ENCODE data around the gene WDFY3. TPM values are rescaled to one million over a fixed set of nuclear protein-coding genes. Genes with fewer than 3 reads are reported as not detected.

Gene WDFY3
- total RNA-seq: under 1 TPM; 0.21 to 0.59 TPM

- H3K27me3 Mint-ChIP-seq: peaks cover 14 to 23% of the 10 kb centered on the region in 2 donors
- no peak within 1 kb of the TSS for H3K27ac Mint-ChIP-seq
- peak within 1 kb of the TSS; percentile 68 for H3K4me3 Mint-ChIP-seq
- peaks cover 7% of the 10 kb centered on the region for H3K36me3 Mint-ChIP-seq
- no peaks in the 10 kb centered on the region for H3K9me3 Mint-ChIP-seq
- H3K4me1 Mint-ChIP-seq (ENCODE audit: low read depth in 2 of 2): peaks cover 4 to 7% of the 10 kb centered on the region in 2 donors
- no peak for DNase-seq (ENCODE audit: low spot score)
- no peak for ATAC-seq
Observed at GRCh38 chr4:84966382-84967242, at the start of gene WDFY3. Gene WDFY3, minus strand, starts transcription at chr4:84966690. Its CDS starts 106,099 bp downstream, at chr4:84860591.

GRCh38 chr4:85005865-85006377 lies 39.4 kb upstream of the WDFY3 start:
- no peaks in the 10 kb centered on the region for H3K27me3 Mint-ChIP-seq
- no peak for DNase-seq (ENCODE audit: low spot score)
- H3K9me3 Mint-ChIP-seq: peaks cover 1% of the 10 kb centered on the region
- H3K4me3 Mint-ChIP-seq: no peak overlapping the region
- no peak overlapping the region for H3K27ac Mint-ChIP-seq
- ATAC-seq: no peak
- H3K4me1 Mint-ChIP-seq (ENCODE audit: low read depth in 2 of 2): no peaks in the 10 kb centered on the region
- H3K36me3 Mint-ChIP-seq: no peaks in the 10 kb centered on the region

- no peaks in the 10 kb centered on the region for H3K27me3 Mint-ChIP-seq
- H3K36me3 Mint-ChIP-seq: peaks cover 5% of the 10 kb centered on the region
- ATAC-seq: no peak
- H3K27ac Mint-ChIP-seq: no peak overlapping the region
- H3K9me3 Mint-ChIP-seq: peaks cover 12% of the 10 kb centered on the region
- DNase-seq (ENCODE audit: low spot score): no peak
- H3K4me1 Mint-ChIP-seq (ENCODE audit: low read depth in 2 of 2): no peaks in the 10 kb centered on the region
- no peak overlapping the region for H3K4me3 Mint-ChIP-seq
Observed at GRCh38 chr4:85000343-85000742, 33.9 kb upstream of the WDFY3 start.

GRCh38 chr4:84995386-84995785 lies 28.9 kb upstream of the WDFY3 start:
- Mint-ChIP-seq H3K36me3 (peaks cover 5% of the 10 kb centered on the region), H3K4me1 (ENCODE audit: low read depth in 2 of 2) (no peaks in the 10 kb centered on the region), H3K27ac (no peak overlapping the region), H3K9me3 (peaks cover 15% of the 10 kb centered on the region), H3K4me3 (no peak overlapping the region), H3K27me3 (no peaks in the 10 kb centered on the region)
- DNase-seq (ENCODE audit: low spot score): no peak
- no peak for ATAC-seq

- ATAC-seq (no peak), DNase-seq (ENCODE audit: low spot score) (no peak)
- Mint-ChIP-seq H3K27me3 (no peaks in the 10 kb centered on the region), H3K27ac (no peak overlapping the region), H3K36me3 (peaks cover 5% of the 10 kb centered on the region), H3K4me3 (no peak overlapping the region), H3K4me1 (ENCODE audit: low read depth in 2 of 2) (no peaks in the 10 kb centered on the region), H3K9me3 (peaks cover 19% of the 10 kb centered on the region)
Observed at GRCh38 chr4:84994280-84994679, 27.8 kb upstream of the WDFY3 start.

- DNase-seq (ENCODE audit: low spot score): no peak
- no peak overlapping the region for H3K4me3 Mint-ChIP-seq
- peaks cover 18% of the 10 kb centered on the region for H3K9me3 Mint-ChIP-seq
- H3K4me1 Mint-ChIP-seq (ENCODE audit: low read depth in 2 of 2): no peaks in the 10 kb centered on the region
- H3K27ac Mint-ChIP-seq: no peak overlapping the region
- no peak for ATAC-seq
- no peaks in the 10 kb centered on the region for H3K27me3 Mint-ChIP-seq
- H3K36me3 Mint-ChIP-seq: no peaks in the 10 kb centered on the region
Observed at GRCh38 chr4:84985952-84986351, 19.5 kb upstream of the WDFY3 start.

GRCh38 chr4:84977396-84977795 lies 10.9 kb upstream of the WDFY3 start:
- Mint-ChIP-seq H3K27me3 (no peaks in the 10 kb centered on the region), H3K4me3 (no peak overlapping the region), H3K9me3 (peaks cover 6% of the 10 kb centered on the region), H3K36me3 (peaks cover 6% of the 10 kb centered on the region), H3K27ac (no peak overlapping the region), H3K4me1 (ENCODE audit: low read depth in 2 of 2) (no peaks in the 10 kb centered on the region)
- DNase-seq (ENCODE audit: low spot score): no peak
- no peak for ATAC-seq

GRCh38 chr4:84973856-84974255 lies 7.4 kb upstream of the WDFY3 start:
- DNase-seq (ENCODE audit: low spot score) (no peak), ATAC-seq (no peak)
- Mint-ChIP-seq H3K27ac (no peak overlapping the region), H3K4me1 (ENCODE audit: low read depth in 2 of 2) (no peaks in the 10 kb centered on the region), H3K4me3 (no peak overlapping the region), H3K36me3 (peaks cover 6% of the 10 kb centered on the region), H3K9me3 (peaks cover 4% of the 10 kb centered on the region), H3K27me3 (peaks cover 0 to 2% of the 10 kb centered on the region in 2 donors)

GRCh38 chr4:84971319-84971932 lies 4.9 kb upstream of the WDFY3 start:
- peaks cover 13 to 16% of the 10 kb centered on the region in 2 donors for H3K27me3 Mint-ChIP-seq
- no peak overlapping the region for H3K4me3 Mint-ChIP-seq
- peaks cover 14% of the 10 kb centered on the region for H3K36me3 Mint-ChIP-seq
- no peak overlapping the region for H3K27ac Mint-ChIP-seq
- DNase-seq (ENCODE audit: low spot score): no peak
- no peaks in the 10 kb centered on the region for H3K9me3 Mint-ChIP-seq
- peaks cover 4 to 7% of the 10 kb centered on the region in 2 donors for H3K4me1 Mint-ChIP-seq (ENCODE audit: low read depth in 2 of 2)
- ATAC-seq: no peak

GRCh38 chr4:84968925-84969324 lies 2.4 kb upstream of the WDFY3 start:
- Mint-ChIP-seq H3K27me3 (peaks cover 14 to 23% of the 10 kb centered on the region in 2 donors), H3K4me1 (ENCODE audit: low read depth in 2 of 2) (peaks cover 4 to 7% of the 10 kb centered on the region in 2 donors), H3K36me3 (peaks cover 7% of the 10 kb centered on the region), H3K27ac (no peak overlapping the region), H3K9me3 (no peaks in the 10 kb centered on the region), H3K4me3 (no peak overlapping the region)
- DNase-seq (ENCODE audit: low spot score) (no peak), ATAC-seq (no peak)

GRCh38 chr4:84967243-84967690 lies 777 bp upstream of the WDFY3 start:
- Mint-ChIP-seq H3K4me1 (ENCODE audit: low read depth in 2 of 2) (peaks cover 4 to 7% of the 10 kb centered on the region in 2 donors), H3K4me3 (no peak overlapping the region), H3K27me3 (peaks cover 14 to 23% of the 10 kb centered on the region in 2 donors), H3K9me3 (no peaks in the 10 kb centered on the region), H3K27ac (no peak overlapping the region), H3K36me3 (peaks cover 7% of the 10 kb centered on the region)
- DNase-seq (ENCODE audit: low spot score) (no peak), ATAC-seq (no peak)

- Mint-ChIP-seq H3K27me3 (peaks cover 14 to 23% of the 10 kb centered on the region in 2 donors), H3K27ac (no peak overlapping the region), H3K9me3 (no peaks in the 10 kb centered on the region), H3K4me1 (ENCODE audit: low read depth in 2 of 2) (peaks cover 4 to 7% of the 10 kb centered on the region in 2 donors), H3K36me3 (peaks cover 7% of the 10 kb centered on the region), H3K4me3 (no peak overlapping the region)
- no peak for DNase-seq (ENCODE audit: low spot score)
- peak; percentile 20 to 33 for ATAC-seq
Observed at GRCh38 chr4:84965553-84966381, 723 bp downstream of the WDFY3 start.

- peaks cover 7% of the 10 kb centered on the region for H3K36me3 Mint-ChIP-seq
- DNase-seq (ENCODE audit: low spot score) (no peak), ATAC-seq (no peak)
- peaks cover 14 to 23% of the 10 kb centered on the region in 2 donors for H3K27me3 Mint-ChIP-seq
- H3K4me3 Mint-ChIP-seq: no peak overlapping the region
- no peak overlapping the region for H3K27ac Mint-ChIP-seq
- H3K9me3 Mint-ChIP-seq: peaks cover 2% of the 10 kb centered on the region
- H3K4me1 Mint-ChIP-seq (ENCODE audit: low read depth in 2 of 2): peaks cover 4 to 7% of the 10 kb centered on the region in 2 donors
Observed at GRCh38 chr4:84964995-84965552, 1.4 kb downstream of the WDFY3 start.
